Fibroblast of lung (primary cell): Measurements from ENCODE around the gene CNNM1. TPM values are rescaled to one million over a fixed set of nuclear protein-coding genes. Genes with fewer than 3 reads are reported as not detected.

Source experiments
- DNase-seq, 2 donors: peaks; one replicate each; pipeline versions ENCODE4 v3.0.0 to v3.0.0-alpha.2; 2010; ENCODE audit warnings: low read depth in 2 of 2
- H2AFZ ChIP-seq: 2 replicates; pipeline ENCODE4 v1.5.1; 2012; ENCODE audit warnings: low read length, control low read depth, inconsistent platforms
- H3K27ac ChIP-seq: 2 replicates; pipeline ENCODE4 v1.5.1; 2011; ENCODE audit warnings: low read length, control low read depth; ENCODE audit not compliant: insufficient read depth
- H3K27me3 ChIP-seq: 2 replicates; pipeline ENCODE4 v1.5.1; 2011; ENCODE audit warnings: mild to moderate bottlenecking, low read length; ENCODE audit not compliant: control insufficient read depth, insufficient read depth
- H3K36me3 ChIP-seq: 2 replicates; pipeline ENCODE4 v1.5.1; 2011; ENCODE audit warnings: low read length; ENCODE audit not compliant: control insufficient read depth, insufficient read depth
- H3K4me1 ChIP-seq: 2 replicates; pipeline ENCODE4 v1.5.1; 2011; ENCODE audit warnings: low read length; ENCODE audit not compliant: control insufficient read depth, insufficient read depth; ENCODE audit errors: extremely low read depth
- H3K4me2 ChIP-seq: 2 replicates; pipeline ENCODE4 v1.5.1; 2011; ENCODE audit warnings: low read length, control low read depth; ENCODE audit not compliant: insufficient read depth; ENCODE audit errors: extremely low read depth
- H3K4me3 ChIP-seq, 4 experiments: fragments of 200-600 bp in 1 of 4; sonication (generic) in 1 of 4; replicated peaks in 1 of 4; 2 replicates each; pipeline ENCODE4 v1.5.1; 2011 to 2016; ENCODE audit warnings: low read length in 4 of 4, low read depth in 3 of 4, mild to moderate bottlenecking in 3 of 4, control low read depth in 2 of 4, inconsistent platforms in 1 of 4, mixed read lengths in 1 of 4; ENCODE audit not compliant: insufficient read depth in 1 of 4; ENCODE audit errors: control extremely low read depth in 1 of 4
- H3K79me2 ChIP-seq: 2 replicates; pipeline ENCODE4 v1.5.1; 2012; ENCODE audit warnings: mild to moderate bottlenecking, low read length, inconsistent platforms; ENCODE audit not compliant: control insufficient read depth, insufficient read depth
- H3K9ac ChIP-seq: 2 replicates; pipeline ENCODE4 v1.5.1; 2011; ENCODE audit warnings: mild to moderate bottlenecking, low read length, control low read depth; ENCODE audit not compliant: insufficient read depth
- H3K9me3 ChIP-seq: 2 replicates; pipeline ENCODE4 v1.5.1; 2012; ENCODE audit warnings: low read depth, low read length; ENCODE audit not compliant: control insufficient read depth, insufficient read depth
- H4K20me1 ChIP-seq: 2 replicates; pipeline ENCODE4 v1.5.1; 2011; ENCODE audit warnings: low read length; ENCODE audit not compliant: control insufficient read depth, insufficient read depth; ENCODE audit errors: extremely low read depth
- EZH2 ChIP-seq: IDR thresholded peaks from 2 replicates; pipeline ENCODE4 v1.5.1; 2012; ENCODE audit warnings: low read length, control low read depth, mild to moderate bottlenecking; ENCODE audit errors: missing control alignments
- polyA plus RNA-seq, 2 donors: library from polyadenylated mRNA; depleted of rRNA in 1 of 2; stranded (reverse) in 1 of 2; unstranded in 1 of 2; fragments of >200 nt; gene quantifications; 2 replicates each; pipeline ENCODE4 v1.2.1, GENCODE V29; 2011 to 2012; ENCODE audit warnings: missing spikeins in 1 of 2
- total RNA-seq: library from RNA; depleted of rRNA; stranded (reverse); fragments of >200 nt; gene quantifications from 2 replicates; pipeline ENCODE4 v1.2.1, GENCODE V29; 2014
- TF ChIP-seq, protein P1 (sequence below), 2 donors: IDR thresholded peaks in 1 of 2; conservative IDR thresholded peaks in 1 of 2; 1 replicate in 1 of 2; 2 replicates in 1 of 2; pipeline ENCODE4 v1.5.1; 2011 to 2012; ENCODE audit warnings: low read length in 2 of 2, control low read depth in 1 of 2, inconsistent platforms in 1 of 2, low read depth in 1 of 2, mild to moderate bottlenecking in 1 of 2

CNNM1 gene
- total and polyA plus RNA-seq, 2 donors (not counting 1 experiment from before 2014, with no cell fraction given), result 0.20 to 0.66 TPM

DNA sequence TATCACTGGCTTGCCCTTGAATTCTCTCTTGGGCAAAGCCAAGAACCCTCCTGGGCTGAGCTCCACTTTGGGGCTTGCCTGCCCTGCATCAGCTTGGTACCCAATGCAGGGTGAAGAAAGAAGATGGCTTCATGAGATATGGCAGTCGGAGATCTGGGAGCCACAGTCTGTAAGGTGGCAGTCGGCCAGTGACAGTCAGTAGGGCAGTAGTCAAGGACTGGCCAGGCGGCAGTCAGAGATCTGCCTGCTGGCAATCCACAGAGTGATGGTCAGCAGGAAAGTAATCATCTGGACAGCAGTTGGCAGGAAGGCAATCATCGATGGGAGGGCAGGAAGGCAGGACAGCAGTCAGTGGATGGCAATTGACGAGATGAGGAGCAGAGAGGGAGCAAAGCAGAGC, 32.6 kb upstream of the CNNM1 start:
- no peaks in the 10 kb centered on the region for H3K9me3 ChIP-seq
- no peak for DNase-seq
- H3K27ac ChIP-seq, result no peak overlapping the region
- no peaks in the 10 kb centered on the region for H3K36me3 ChIP-seq
- no peak overlapping the region for H2AFZ ChIP-seq
- no peak overlapping the region for H3K4me2 ChIP-seq
- no peaks in the 10 kb centered on the region for H3K79me2 ChIP-seq
- no peaks in the 10 kb centered on the region for H3K4me1 ChIP-seq
- H3K4me3 ChIP-seq, result no peak overlapping the region
- TF ChIP-seq EZH2, result no peak
- TF ChIP-seq, protein P1, sequence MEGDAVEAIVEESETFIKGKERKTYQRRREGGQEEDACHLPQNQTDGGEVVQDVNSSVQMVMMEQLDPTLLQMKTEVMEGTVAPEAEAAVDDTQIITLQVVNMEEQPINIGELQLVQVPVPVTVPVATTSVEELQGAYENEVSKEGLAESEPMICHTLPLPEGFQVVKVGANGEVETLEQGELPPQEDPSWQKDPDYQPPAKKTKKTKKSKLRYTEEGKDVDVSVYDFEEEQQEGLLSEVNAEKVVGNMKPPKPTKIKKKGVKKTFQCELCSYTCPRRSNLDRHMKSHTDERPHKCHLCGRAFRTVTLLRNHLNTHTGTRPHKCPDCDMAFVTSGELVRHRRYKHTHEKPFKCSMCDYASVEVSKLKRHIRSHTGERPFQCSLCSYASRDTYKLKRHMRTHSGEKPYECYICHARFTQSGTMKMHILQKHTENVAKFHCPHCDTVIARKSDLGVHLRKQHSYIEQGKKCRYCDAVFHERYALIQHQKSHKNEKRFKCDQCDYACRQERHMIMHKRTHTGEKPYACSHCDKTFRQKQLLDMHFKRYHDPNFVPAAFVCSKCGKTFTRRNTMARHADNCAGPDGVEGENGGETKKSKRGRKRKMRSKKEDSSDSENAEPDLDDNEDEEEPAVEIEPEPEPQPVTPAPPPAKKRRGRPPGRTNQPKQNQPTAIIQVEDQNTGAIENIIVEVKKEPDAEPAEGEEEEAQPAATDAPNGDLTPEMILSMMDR (conservative IDR thresholded peaks at IDR 0.05 in 1 of 2, IDR thresholded peaks at IDR 0.05 in 1 of 2; ENCODE audit: low read depth in 1 of 2, low read length in 2 of 2), result no peak
- H3K27me3 ChIP-seq, result no peaks in the 10 kb centered on the region
- no peak overlapping the region for H3K9ac ChIP-seq
- no peaks in the 10 kb centered on the region for H4K20me1 ChIP-seq

DNA sequence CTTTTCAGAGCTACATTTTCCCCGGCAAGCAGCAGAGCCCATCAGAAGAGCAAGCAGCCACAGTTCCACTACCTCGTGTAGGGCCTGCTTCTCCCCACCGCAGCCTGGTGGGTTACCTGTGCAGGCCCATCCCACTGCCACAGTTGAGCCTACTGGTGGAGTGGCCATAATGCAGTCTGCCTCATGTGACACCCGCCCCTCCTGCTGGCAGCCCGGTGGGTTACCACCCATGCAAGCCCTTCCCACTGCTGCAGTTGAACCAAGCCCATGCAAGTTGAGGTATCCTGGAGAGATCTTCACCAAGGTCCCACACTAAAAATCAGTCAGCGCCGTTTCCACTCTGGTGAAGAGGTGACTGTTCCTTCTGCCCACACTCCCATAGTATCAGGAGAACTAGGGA, 32.1 kb upstream of the CNNM1 start:
- Histone ChIP-seq H4K20me1 (no peaks in the 10 kb centered on the region), H3K36me3 (no peaks in the 10 kb centered on the region), H3K27me3 (no peaks in the 10 kb centered on the region), H3K4me2 (no peak overlapping the region), H3K79me2 (no peaks in the 10 kb centered on the region), H3K4me1 (no peaks in the 10 kb centered on the region), H2AFZ (no peak overlapping the region), H3K27ac (no peak overlapping the region), H3K4me3 (no peak overlapping the region), H3K9me3 (no peaks in the 10 kb centered on the region), H3K9ac (no peak overlapping the region)
- DNase-seq, result no peak
- TF ChIP-seq EZH2, result no peak
- TF ChIP-seq, protein P1 (conservative IDR thresholded peaks at IDR 0.05 in 1 of 2, IDR thresholded peaks at IDR 0.05 in 1 of 2; ENCODE audit: low read depth in 1 of 2, low read length in 2 of 2), result no peak

- H3K27ac ChIP-seq, result no peak overlapping the region
- H3K4me1 ChIP-seq, result no peaks in the 10 kb centered on the region
- no peak for TF ChIP-seq EZH2
- TF ChIP-seq, protein P1 (conservative IDR thresholded peaks at IDR 0.05 in 1 of 2, IDR thresholded peaks at IDR 0.05 in 1 of 2; ENCODE audit: low read depth in 1 of 2, low read length in 2 of 2), result no peak
- H3K4me2 ChIP-seq, result no peak overlapping the region
- no peaks in the 10 kb centered on the region for H4K20me1 ChIP-seq
- no peaks in the 10 kb centered on the region for H3K36me3 ChIP-seq
- no peak overlapping the region for H2AFZ ChIP-seq
- no peaks in the 10 kb centered on the region for H3K79me2 ChIP-seq
- H3K9me3 ChIP-seq, result no peaks in the 10 kb centered on the region
- H3K4me3 ChIP-seq, result no peak overlapping the region
- DNase-seq, result peak in 1 of 2 donors; percentile 6
- H3K9ac ChIP-seq, result no peak overlapping the region
- H3K27me3 ChIP-seq, result no peaks in the 10 kb centered on the region
Observed at GRCh38 chr10:99303899-99304861, 25.0 kb upstream of the CNNM1 start.
